IgD-negative memory B cell (primary cell): ENCODE results near the gene PRR23B. TPM values are rescaled to one million over a fixed set of nuclear protein-coding genes. Genes with fewer than 3 reads are reported as not detected.
"Not testable (repeated sequence)": the region's sequence is repeated elsewhere in the genome, so short reads cannot be mapped to it uniquely, and the experiment has no call there.

Experiments used
- H3K27ac Mint-ChIP-seq, 3 donors: one replicate each; pipeline ENCODE4 v1.8.0; 2020 to 2022; ENCODE audit warnings: mild to moderate bottlenecking in 3 of 3, mixed read lengths in 3 of 3, moderate library complexity in 1 of 3
- H3K27me3 Mint-ChIP-seq: one replicate; pipeline ENCODE4 v1.8.0; 2021; ENCODE audit warnings: mixed read lengths
- H3K36me3 Mint-ChIP-seq: one replicate; pipeline ENCODE4 v1.8.0; 2020; ENCODE audit warnings: mild to moderate bottlenecking, mixed read lengths
- H3K4me1 Mint-ChIP-seq, 3 donors: one replicate each; pipeline ENCODE4 v1.8.0; 2020 to 2022; ENCODE audit warnings: mixed read lengths in 3 of 3, mild to moderate bottlenecking in 1 of 3
- H3K4me3 Mint-ChIP-seq, 4 donors: one replicate each; pipeline ENCODE4 v1.8.0; 2020 to 2022; ENCODE audit warnings: mild to moderate bottlenecking in 4 of 4, mixed read lengths in 4 of 4, moderate library complexity in 3 of 4
- H3K9me3 Mint-ChIP-seq, 3 donors: one replicate each; pipeline ENCODE4 v1.8.0; 2020 to 2021; ENCODE audit warnings: mixed read lengths in 3 of 3, mild to moderate bottlenecking in 1 of 3
- polyA plus RNA-seq: library from polyadenylated mRNA; unstranded; fragments of 300-500 nt; fragmentation: Illumina TruSeq; gene quantifications from one replicate; pipeline ENCODE4 v1.2.3, GENCODE V29; 2021

The PRR23B gene
- not detected for polyA plus RNA-seq

GRCh38 chr3:139020868-139021234 lies at the start of gene PRR23B:
PRR23B (minus strand) TSS chr3:139020926; CDS start chr3:139020661, 265 bp downstream.
- Mint-ChIP-seq H3K36me3 (no peaks in the 10 kb centered on the region), H3K27ac (no peak within 1 kb of the TSS), H3K27me3 (peaks cover 2% of the 10 kb centered on the region), H3K4me1 (no peaks in the 10 kb centered on the region), H3K4me3 (no peak within 1 kb of the TSS), H3K9me3 (peaks cover 0 to 2% (median 0%) of the 10 kb centered on the region in 3 donors)

- H3K4me1 Mint-ChIP-seq = no peaks in the 10 kb centered on the region
- no peaks in the 10 kb centered on the region for H3K27me3 Mint-ChIP-seq
- no peak overlapping the region for H3K4me3 Mint-ChIP-seq
- no peak overlapping the region for H3K27ac Mint-ChIP-seq
- peaks cover 0 to 10% (median 1%) of the 10 kb centered on the region in 3 donors for H3K9me3 Mint-ChIP-seq
- no peaks in the 10 kb centered on the region for H3K36me3 Mint-ChIP-seq
Measured at GRCh38 chr3:139062918-139063317, 42.2 kb upstream of the PRR23B start.

- Mint-ChIP-seq H3K27me3 (no peaks in the 10 kb centered on the region), H3K27ac (no peak overlapping the region), H3K4me1 (no peaks in the 10 kb centered on the region), H3K9me3 (peaks cover 7 to 25% (median 7%) of the 10 kb centered on the region in 3 donors), H3K4me3 (peak overlapping the region in 1 of 4 donors; percentile 47), H3K36me3 (no peaks in the 10 kb centered on the region)
Measured at GRCh38 chr3:139052802-139053600, 32.3 kb upstream of the PRR23B start.

- Mint-ChIP-seq H3K27me3 (no peaks in the 10 kb centered on the region), H3K4me3 (peak within 1 kb of the TSS in 1 of 4 donors; percentile 37), H3K9me3 (peaks cover 4 to 11% (median 7%) of the 10 kb centered on the region in 3 donors), H3K36me3 (no peaks in the 10 kb centered on the region), H3K27ac (no peak within 1 kb of the TSS), H3K4me1 (no peaks in the 10 kb centered on the region)
Measured at GRCh38 chr3:139044366-139045210, 23.9 kb upstream of the PRR23B start, which contains the start of gene PRR23C. PRR23C (minus strand) TSS chr3:139044892; CDS start chr3:139044620, 272 bp downstream.

- Mint-ChIP-seq H3K9me3 (peaks cover 4 to 11% (median 7%) of the 10 kb centered on the region in 3 donors), H3K4me3 (peak overlapping the region in 1 of 4 donors; percentile 37), H3K27ac (no peak overlapping the region), H3K27me3 (no peaks in the 10 kb centered on the region), H3K4me1 (no peaks in the 10 kb centered on the region), H3K36me3 (no peaks in the 10 kb centered on the region)
Measured at GRCh38 chr3:139043554-139044365, 23.0 kb upstream of the PRR23B start.

- H3K27me3 Mint-ChIP-seq = no peaks in the 10 kb centered on the region
- peaks cover 0 to 3% (median 0%) of the 10 kb centered on the region in 3 donors for H3K9me3 Mint-ChIP-seq
- H3K27ac Mint-ChIP-seq = no peak overlapping the region
- no peaks in the 10 kb centered on the region for H3K36me3 Mint-ChIP-seq
- no peaks in the 10 kb centered on the region for H3K4me1 Mint-ChIP-seq
- H3K4me3 Mint-ChIP-seq = no peak overlapping the region
Measured at GRCh38 chr3:139037478-139037877, 16.8 kb upstream of the PRR23B start.

- no peaks in the 10 kb centered on the region for H3K36me3 Mint-ChIP-seq
- H3K4me1 Mint-ChIP-seq = no peaks in the 10 kb centered on the region
- H3K27ac Mint-ChIP-seq = no peak overlapping the region
- no peak overlapping the region for H3K4me3 Mint-ChIP-seq
- peaks cover 0 to 6% (median 3%) of the 10 kb centered on the region in 3 donors for H3K9me3 Mint-ChIP-seq
- H3K27me3 Mint-ChIP-seq = no peaks in the 10 kb centered on the region
Measured at GRCh38 chr3:139032326-139033002, 11.7 kb upstream of the PRR23B start.

- not testable (repeated sequence) for H3K27ac Mint-ChIP-seq, H3K36me3 Mint-ChIP-seq, H3K4me3 Mint-ChIP-seq, H3K27me3 Mint-ChIP-seq, H3K4me1 Mint-ChIP-seq, H3K9me3 Mint-ChIP-seq
Measured at GRCh38 chr3:139030576-139030975, 9.8 kb upstream of the PRR23B start.

GRCh38 chr3:139024968-139025367 lies 4.2 kb upstream of the PRR23B start:
- no peaks in the 10 kb centered on the region for H3K27me3 Mint-ChIP-seq
- no peaks in the 10 kb centered on the region for H3K4me1 Mint-ChIP-seq
- no peak overlapping the region for H3K27ac Mint-ChIP-seq
- H3K9me3 Mint-ChIP-seq = peaks cover 0 to 5% (median 0%) of the 10 kb centered on the region in 3 donors
- no peaks in the 10 kb centered on the region for H3K36me3 Mint-ChIP-seq
- no peak overlapping the region for H3K4me3 Mint-ChIP-seq

GRCh38 chr3:139020036-139020867 lies 474 bp downstream of the PRR23B start:
- Mint-ChIP-seq H3K4me1 (no peaks in the 10 kb centered on the region), H3K27me3 (peaks cover 2% of the 10 kb centered on the region), H3K9me3 (peaks cover 0 to 2% (median 0%) of the 10 kb centered on the region in 3 donors), H3K4me3 (no peak overlapping the region), H3K27ac (no peak overlapping the region), H3K36me3 (no peaks in the 10 kb centered on the region)

GRCh38 chr3:139016430-139017048 lies 4.2 kb downstream of the PRR23B start:
- Mint-ChIP-seq H3K36me3 (no peaks in the 10 kb centered on the region), H3K4me3 (no peak overlapping the region), H3K4me1 (no peaks in the 10 kb centered on the region), H3K27me3 (peaks cover 2% of the 10 kb centered on the region), H3K27ac (no peak overlapping the region), H3K9me3 (peaks cover 0 to 7% (median 5%) of the 10 kb centered on the region in 3 donors)

- Mint-ChIP-seq H3K4me3 (no peak within 1 kb of the TSS), H3K36me3 (peaks cover 2% of the 10 kb centered on the region), H3K27ac (no peak within 1 kb of the TSS), H3K4me1 (peaks cover 0 to 2% (median 0%) of the 10 kb centered on the region in 3 donors), H3K27me3 (no peaks in the 10 kb centered on the region), H3K9me3 (peaks cover 7 to 12% (median 12%) of the 10 kb centered on the region in 3 donors)
Measured at GRCh38 chr3:139006051-139006716, 14.5 kb downstream of the PRR23B start, which contains the start of gene PRR23A. PRR23A (minus strand) TSS chr3:139006268; CDS start chr3:139006268, 0 bp downstream.
